Adipocyte (in vitro differentiated cells): ENCODE measurements around the gene PPP2R2C.
A peak's percentile ranks its signal among the peaks of the same experiment; 100 is the strongest.

Source experiments
- DNase-seq: peaks from one replicate; pipeline ENCODE4 v3.0.0-alpha.2; 2015; ENCODE audit warnings: low read depth
- H3K27me3 ChIP-seq: replicated peaks from 2 replicates; pipeline ENCODE4 v1.7.0; 2013; ENCODE audit warnings: mild to moderate bottlenecking, low read length, moderate library complexity; ENCODE audit not compliant: control insufficient read depth, insufficient read depth
- H3K36me3 ChIP-seq: 2 replicates; pipeline ENCODE4 v1.7.0; 2013; ENCODE audit warnings: low read length, mild to moderate bottlenecking, moderate library complexity; ENCODE audit not compliant: control insufficient read depth, insufficient read depth, severe bottlenecking
- H3K4me1 ChIP-seq: 2 replicates; pipeline ENCODE4 v1.7.0; 2013; ENCODE audit warnings: mild to moderate bottlenecking, low read length, moderate library complexity; ENCODE audit not compliant: control insufficient read depth, insufficient read depth
- H3K4me3 ChIP-seq: 2 replicates; pipeline ENCODE4 v1.7.0; 2013; ENCODE audit warnings: mild to moderate bottlenecking, low read length, moderate library complexity
- H3K9ac ChIP-seq: 2 replicates; pipeline ENCODE4 v1.7.0; 2013; ENCODE audit warnings: mild to moderate bottlenecking, low read length, moderate library complexity
- H3K9me3 ChIP-seq: 2 replicates; pipeline ENCODE4 v1.7.0; 2013; ENCODE audit warnings: mild to moderate bottlenecking, low read length, moderate library complexity; ENCODE audit not compliant: control insufficient read depth

PPP2R2C gene

DNA sequence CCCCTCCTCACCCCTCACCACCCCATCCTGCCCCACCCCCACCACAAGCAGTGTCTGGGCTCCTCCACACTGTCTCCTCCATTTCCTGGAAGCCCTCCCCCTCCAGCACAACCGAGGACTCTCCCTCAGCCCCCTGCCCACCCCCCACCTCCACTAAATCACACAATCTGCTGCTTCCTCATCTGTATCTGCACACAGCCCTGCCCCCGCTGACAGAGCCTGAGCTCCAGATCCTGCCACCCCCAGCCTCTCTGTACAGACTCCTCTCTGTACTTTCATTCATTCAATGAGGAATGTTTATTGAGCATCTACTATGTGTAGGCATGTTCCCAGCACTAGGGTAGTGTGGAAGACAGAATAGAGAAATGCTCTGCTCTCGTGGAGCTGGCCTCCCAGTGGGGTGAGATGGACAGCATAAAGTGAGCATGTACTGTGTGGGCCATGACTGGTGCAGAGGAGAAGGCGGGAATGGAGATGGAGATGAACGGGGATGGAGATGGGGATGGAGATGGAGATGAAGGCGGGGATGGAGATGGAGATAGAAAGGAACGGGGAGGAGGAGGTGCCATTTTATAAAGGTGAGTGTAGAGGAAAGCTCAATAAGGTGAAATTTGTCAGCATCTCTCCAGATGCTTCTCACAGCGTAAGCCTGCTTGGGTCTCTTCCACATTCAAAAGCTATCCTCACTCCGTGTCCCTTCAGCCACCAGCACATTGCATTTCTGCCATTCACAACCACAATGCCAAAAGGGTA is 2.5 kb upstream of the PPP2R2C start:
- H3K9me3 ChIP-seq, result no peaks in the 10 kb centered on the region
- peaks cover 31% of the 10 kb centered on the region for H3K27me3 ChIP-seq
- no peak overlapping the region for H3K4me3 ChIP-seq
- H3K4me1 ChIP-seq, result peaks cover 5% of the 10 kb centered on the region
- no peak overlapping the region for H3K9ac ChIP-seq
- no peak for DNase-seq
- H3K36me3 ChIP-seq, result no peaks in the 10 kb centered on the region

DNA sequence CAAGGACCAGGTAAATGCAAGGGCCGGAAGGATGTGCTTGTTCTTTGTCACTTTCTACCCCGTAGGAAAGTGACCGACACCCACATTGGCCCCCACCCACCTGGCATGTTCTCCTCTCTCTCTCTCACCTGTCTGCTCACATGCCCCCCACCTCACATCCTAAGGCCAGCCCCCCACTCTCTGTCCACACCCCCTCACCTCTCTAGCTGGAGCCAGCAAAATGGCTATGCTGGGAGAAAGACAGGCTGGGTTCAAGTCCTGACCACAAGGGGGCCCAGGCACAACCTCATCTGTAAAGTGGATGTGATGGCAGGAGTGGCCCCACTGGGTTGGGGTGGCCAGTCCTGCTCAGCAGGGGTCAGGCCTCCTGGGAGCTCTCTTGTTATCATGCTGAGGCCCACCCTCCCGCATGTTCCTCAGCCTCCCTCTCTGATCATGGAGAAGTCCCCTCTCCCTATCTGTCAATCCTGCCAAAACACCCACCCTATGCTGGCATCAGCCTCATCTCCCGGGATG is 1.7 kb upstream of the PPP2R2C start:
- peaks cover 5% of the 10 kb centered on the region for H3K4me1 ChIP-seq
- no peaks in the 10 kb centered on the region for H3K9me3 ChIP-seq
- no peak for DNase-seq
- H3K36me3 ChIP-seq, result no peaks in the 10 kb centered on the region
- peaks cover 38% of the 10 kb centered on the region for H3K27me3 ChIP-seq
- no peak overlapping the region for H3K4me3 ChIP-seq
- no peak overlapping the region for H3K9ac ChIP-seq

DNA sequence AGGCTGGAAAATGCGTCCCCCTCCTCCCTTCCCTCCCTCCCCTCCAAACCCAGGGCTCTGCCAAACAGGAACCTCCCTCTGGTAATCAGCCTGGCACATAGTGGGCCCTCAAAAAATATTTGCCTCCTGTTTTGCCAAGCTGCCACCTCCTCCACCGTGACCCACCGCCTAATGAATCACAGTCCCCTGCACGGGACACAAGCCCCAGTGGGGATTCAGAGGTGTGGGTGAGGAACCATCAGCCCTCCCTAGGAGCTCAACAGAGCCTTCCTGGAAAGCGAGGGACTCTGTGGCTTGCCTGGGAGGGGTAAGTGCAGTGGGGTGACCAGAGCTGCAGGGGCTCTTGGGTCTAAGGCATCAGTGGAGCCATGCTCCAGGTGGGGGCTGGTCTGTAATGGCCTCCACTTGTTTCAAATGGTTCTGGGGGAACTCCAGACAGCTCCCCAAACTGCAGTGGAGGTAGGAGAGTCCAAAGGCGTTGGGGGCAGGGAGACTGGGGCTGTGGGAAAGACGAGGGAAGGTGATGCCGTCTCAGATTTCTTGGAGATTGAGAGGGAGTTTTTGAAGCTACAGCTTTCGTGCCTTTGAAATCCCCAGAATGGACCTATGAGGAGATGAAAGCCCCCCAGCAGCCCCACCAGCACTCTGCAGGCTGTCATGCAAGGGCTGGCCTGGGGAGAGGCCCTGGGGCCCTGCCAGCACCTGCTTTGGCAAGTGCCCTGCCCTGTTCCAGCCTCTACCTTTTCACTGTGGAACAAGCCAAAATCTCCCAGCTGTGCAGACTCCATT is 1.0 kb upstream of the PPP2R2C start:
- no peak for DNase-seq
- no peak overlapping the region for H3K4me3 ChIP-seq
- no peak overlapping the region for H3K9ac ChIP-seq
- H3K9me3 ChIP-seq, result no peaks in the 10 kb centered on the region
- peaks cover 40% of the 10 kb centered on the region for H3K27me3 ChIP-seq
- no peaks in the 10 kb centered on the region for H3K36me3 ChIP-seq
- peaks cover 5% of the 10 kb centered on the region for H3K4me1 ChIP-seq

DNA sequence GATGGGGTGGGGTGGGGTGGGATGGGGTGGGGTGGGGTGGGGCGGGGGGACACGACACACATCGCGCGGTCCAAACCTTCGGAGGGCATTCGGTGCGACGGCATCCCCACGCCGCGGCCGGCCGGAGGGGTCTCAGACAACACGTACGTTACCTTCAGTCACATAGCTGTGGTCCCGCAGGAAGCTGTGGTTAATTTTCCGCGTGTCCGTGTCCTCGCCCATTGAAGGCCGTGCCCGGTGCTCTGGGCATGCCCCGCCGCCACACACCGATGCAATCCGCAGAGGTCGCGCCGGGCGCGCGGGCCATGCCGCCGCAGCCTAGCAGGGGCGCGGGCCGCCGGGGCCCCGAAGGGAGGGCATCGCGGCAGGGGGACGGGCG is 417 bp downstream of the PPP2R2C start:
- H3K4me1 ChIP-seq, result peaks cover 5% of the 10 kb centered on the region
- no peaks in the 10 kb centered on the region for H3K36me3 ChIP-seq
- no peak overlapping the region for H3K4me3 ChIP-seq
- DNase-seq, result peak; percentile 4
- H3K9me3 ChIP-seq, result no peaks in the 10 kb centered on the region
- H3K9ac ChIP-seq, result no peak overlapping the region
- peaks cover 44% of the 10 kb centered on the region for H3K27me3 ChIP-seq

DNA sequence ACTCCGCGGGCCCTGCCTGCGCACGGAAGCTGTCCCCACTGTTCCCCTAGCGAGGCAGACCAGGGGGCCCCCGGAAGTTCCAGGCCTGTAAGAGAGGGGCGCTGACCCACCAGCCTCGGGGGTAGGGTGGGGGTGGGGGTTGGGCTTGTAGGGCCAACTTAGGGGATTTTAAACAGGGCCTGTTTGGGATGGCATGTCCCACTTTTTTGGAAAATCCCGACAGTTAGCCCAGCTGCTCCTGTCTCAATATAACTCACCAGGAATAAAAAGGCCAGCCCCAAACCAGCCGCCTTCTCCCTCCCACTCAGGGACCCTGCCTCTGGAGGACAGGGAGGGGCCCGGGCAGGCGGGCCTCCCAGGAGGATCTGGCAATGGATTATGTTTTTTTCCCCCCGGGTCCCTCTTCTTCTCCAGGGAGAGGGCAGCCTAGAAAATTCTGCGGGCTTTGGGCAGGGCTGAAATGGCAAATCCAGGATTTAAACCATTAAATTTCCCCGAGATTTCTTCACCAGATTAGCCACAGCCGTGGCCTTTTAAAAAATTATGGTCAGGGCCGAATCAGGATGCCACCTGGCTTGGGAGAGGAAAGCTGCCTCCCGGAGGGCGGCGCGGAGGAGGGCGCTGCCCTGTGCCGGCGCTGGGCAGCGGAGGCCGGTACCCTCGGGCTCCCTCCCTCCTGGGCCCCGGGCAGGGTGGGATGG is 957 bp downstream of the PPP2R2C start:
- no peak overlapping the region for H3K9ac ChIP-seq
- no peak overlapping the region for H3K4me3 ChIP-seq
- H3K4me1 ChIP-seq, result peaks cover 5% of the 10 kb centered on the region
- H3K27me3 ChIP-seq, result peaks cover 47% of the 10 kb centered on the region
- no peaks in the 10 kb centered on the region for H3K9me3 ChIP-seq
- no peaks in the 10 kb centered on the region for H3K36me3 ChIP-seq
- peak; percentile 8 for DNase-seq

DNA sequence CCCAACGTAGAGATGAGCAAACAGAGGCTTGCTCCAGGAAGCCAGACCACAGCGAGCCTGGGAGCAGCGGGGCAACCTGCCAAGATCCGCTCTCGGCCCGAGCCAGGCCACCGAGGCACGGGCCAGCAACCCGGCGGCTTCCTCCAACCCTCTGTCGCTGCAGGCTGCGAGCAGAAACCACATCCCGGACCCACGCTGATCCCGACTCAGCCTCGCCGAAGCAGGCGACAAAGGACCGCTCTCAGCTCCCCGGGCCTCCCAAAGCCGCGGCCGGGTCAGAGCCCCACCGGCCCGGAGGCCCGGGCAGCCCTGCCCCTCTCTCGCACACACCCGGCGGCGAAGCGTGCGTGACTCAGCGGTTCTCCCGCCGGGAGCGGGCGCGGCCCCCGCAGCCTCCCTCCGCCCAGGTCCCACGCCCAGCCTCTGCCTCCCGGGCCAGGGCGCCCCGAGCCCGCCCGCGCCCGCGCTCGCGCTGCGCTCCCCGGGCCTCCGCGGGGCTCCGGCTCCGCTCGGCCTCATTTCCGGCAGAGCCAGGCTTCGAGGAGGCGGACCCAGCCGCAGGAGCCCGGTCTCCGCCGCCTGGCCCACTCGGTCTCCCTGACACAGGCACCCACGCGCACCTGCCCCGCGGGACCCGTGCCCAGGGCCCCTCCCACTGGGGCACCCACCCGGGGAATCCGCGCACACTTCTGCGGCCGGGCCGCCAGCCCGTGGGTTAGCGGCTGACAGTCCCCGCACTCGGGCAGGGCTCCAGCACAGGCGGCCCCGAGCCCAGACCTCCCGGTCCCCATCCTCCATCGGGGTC is 1.7 kb downstream of the PPP2R2C start:
- Histone ChIP-seq H3K36me3 (no peaks in the 10 kb centered on the region), H3K27me3 (peaks cover 52% of the 10 kb centered on the region), H3K9me3 (no peaks in the 10 kb centered on the region), H3K4me3 (peak overlapping the region; percentile 64), H3K9ac (peak overlapping the region; percentile 25), H3K4me1 (peaks cover 5% of the 10 kb centered on the region)
- DNase-seq, result peak; percentile 71

DNA sequence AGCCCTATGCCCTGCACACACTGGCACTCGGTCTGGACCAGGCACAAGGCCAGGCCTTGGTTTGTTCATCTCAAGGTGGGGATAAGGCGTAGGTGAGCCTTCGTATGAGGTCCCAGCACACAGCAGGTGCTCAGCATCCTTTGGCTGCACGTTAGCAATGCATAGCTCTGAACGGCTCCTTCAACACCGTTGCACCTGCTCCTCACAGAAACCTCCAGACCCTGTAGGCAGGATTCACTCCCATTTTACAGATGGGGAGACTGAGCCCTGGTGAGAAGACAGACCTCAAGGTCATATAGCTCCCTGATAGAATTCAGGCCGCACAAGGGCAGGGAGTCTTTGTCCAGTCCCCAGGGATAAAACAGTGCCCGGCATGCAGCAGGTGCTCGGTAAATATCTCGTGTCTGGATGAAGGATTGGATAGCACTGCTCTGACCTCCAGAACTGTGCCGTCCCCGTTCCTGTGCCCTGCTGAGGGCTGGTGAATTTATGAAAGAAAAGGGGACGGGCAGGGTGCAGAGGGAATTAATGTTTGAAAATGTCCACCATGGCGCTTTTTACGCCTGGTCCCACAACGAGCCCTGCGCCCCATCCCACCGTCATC is 2.4 kb downstream of the PPP2R2C start:
- no peaks in the 10 kb centered on the region for H3K9me3 ChIP-seq
- peaks cover 45% of the 10 kb centered on the region for H3K27me3 ChIP-seq
- DNase-seq, result no peak
- H3K9ac ChIP-seq, result peak overlapping the region; percentile 25
- H3K4me3 ChIP-seq, result peak overlapping the region; percentile 64
- peaks cover 5% of the 10 kb centered on the region for H3K4me1 ChIP-seq
- no peaks in the 10 kb centered on the region for H3K36me3 ChIP-seq

DNA sequence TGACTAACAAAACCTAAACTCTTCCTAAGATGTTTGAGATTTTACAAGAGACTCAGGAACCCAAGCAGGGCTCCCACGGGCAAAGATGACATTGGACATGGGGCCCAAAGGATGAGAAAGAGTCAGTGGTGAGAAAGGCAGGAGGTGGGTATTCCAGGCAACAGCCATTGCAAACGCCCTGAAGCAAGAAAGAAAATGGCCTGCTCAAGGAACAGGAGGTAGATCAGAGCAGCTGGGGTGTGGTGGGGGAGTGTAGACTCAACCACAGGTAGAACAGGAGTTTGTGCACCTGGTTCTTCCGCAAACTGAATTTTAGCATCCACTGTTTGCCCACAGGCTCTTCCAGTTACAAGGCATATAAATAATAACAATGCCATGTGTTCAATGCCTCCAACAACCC is 3.3 kb downstream of the PPP2R2C start:
- no peak for DNase-seq
- H3K9ac ChIP-seq, result no peak overlapping the region
- H3K27me3 ChIP-seq, result peaks cover 40% of the 10 kb centered on the region
- H3K9me3 ChIP-seq, result no peaks in the 10 kb centered on the region
- H3K4me1 ChIP-seq, result peaks cover 5% of the 10 kb centered on the region
- no peak overlapping the region for H3K4me3 ChIP-seq
- H3K36me3 ChIP-seq, result no peaks in the 10 kb centered on the region

DNA sequence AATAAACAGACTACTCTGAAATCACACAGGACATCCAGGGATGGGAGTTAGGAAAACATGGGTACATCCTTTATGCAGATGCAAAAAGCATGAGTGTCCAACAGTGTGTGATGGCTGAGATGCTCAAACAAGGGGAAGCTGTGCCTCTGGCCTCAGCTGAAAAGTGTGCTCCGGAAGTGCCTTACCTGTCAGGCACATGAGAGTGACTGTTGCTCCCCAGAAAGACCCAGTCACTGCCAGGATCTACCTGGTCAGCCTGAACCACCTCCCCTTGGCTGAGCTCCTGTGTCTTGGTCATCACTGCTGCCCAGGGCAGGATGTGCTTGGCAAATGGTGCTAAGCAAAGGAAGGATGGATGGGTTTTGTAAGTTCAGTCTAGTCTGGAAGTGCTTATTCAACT is 4.0 kb downstream of the PPP2R2C start:
- Histone ChIP-seq H3K4me3 (no peak overlapping the region), H3K36me3 (no peaks in the 10 kb centered on the region), H3K9ac (no peak overlapping the region), H3K27me3 (peaks cover 42% of the 10 kb centered on the region), H3K9me3 (no peaks in the 10 kb centered on the region), H3K4me1 (peaks cover 5% of the 10 kb centered on the region)
- DNase-seq, result no peak

DNA sequence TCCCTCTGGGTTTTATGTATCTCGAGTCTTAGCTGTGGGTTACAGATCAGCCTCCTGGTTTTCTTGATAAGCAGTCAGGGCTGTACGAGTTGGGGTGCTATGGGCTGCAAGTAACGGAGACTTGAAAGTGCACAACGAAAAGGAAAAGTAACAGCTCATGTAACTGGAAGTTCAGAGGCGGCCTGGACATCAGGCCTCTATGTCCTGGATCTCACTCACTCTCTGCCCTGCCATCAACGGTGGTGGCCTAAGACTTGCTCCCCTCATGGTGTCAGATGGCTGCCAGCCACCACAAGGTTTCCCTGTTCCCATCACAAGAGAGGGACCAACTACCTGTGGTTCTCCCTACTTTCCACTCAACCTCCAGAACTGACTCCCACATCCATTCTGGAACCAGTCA is 4.8 kb downstream of the PPP2R2C start:
- H3K4me1 ChIP-seq, result peaks cover 5% of the 10 kb centered on the region
- DNase-seq, result no peak
- H3K4me3 ChIP-seq, result no peak overlapping the region
- H3K9me3 ChIP-seq, result no peaks in the 10 kb centered on the region
- H3K36me3 ChIP-seq, result no peaks in the 10 kb centered on the region
- no peak overlapping the region for H3K9ac ChIP-seq
- H3K27me3 ChIP-seq, result peaks cover 42% of the 10 kb centered on the region
